GM19193 (cell line): ENCODE results near the gene SAPCD2.

Source experiments
- POLR2A ChIP-seq: IDR thresholded peaks from 4 replicates; pipeline ENCODE4 v1.6.1; 2011; ENCODE audit not compliant: insufficient read depth, insufficient read length; ENCODE audit errors: extremely low read depth

SAPCD2 gene

GRCh38 chr9:137017791-137018497, 52.4 kb downstream of the SAPCD2 start:
- no peak for TF ChIP-seq POLR2A

GRCh38 chr9:137017071-137017470, 53.3 kb downstream of the SAPCD2 start:
- no peak for TF ChIP-seq POLR2A

GRCh38 chr9:137016436-137016835, 53.9 kb downstream of the SAPCD2 start:
- TF ChIP-seq POLR2A, result no peak

GRCh38 chr9:137015976-137016375, 54.4 kb downstream of the SAPCD2 start:
- no peak for TF ChIP-seq POLR2A

GRCh38 chr9:137015540-137015930, 54.8 kb downstream of the SAPCD2 start:
- TF ChIP-seq POLR2A, result no peak

- TF ChIP-seq POLR2A, result no peak
Observed at GRCh38 chr9:137014776-137015539, 55.4 kb downstream of the SAPCD2 start.

GRCh38 chr9:137014166-137014565, 56.2 kb downstream of the SAPCD2 start:
- TF ChIP-seq POLR2A, result no peak

- no peak for TF ChIP-seq POLR2A
Observed at GRCh38 chr9:137013571-137013940, 56.8 kb downstream of the SAPCD2 start.

- no peak for TF ChIP-seq POLR2A
Observed at GRCh38 chr9:137012694-137013570, 57.4 kb downstream of the SAPCD2 start.
